Activated naive CD4-positive, alpha-beta T cell treated with anti-CD3 and anti-CD28 coated beads, Interleukin-2, amount 10 ng/mL, durations not matched to agents 7 days and 5 days (primary cell): ENCODE data around the gene ZDHHC1.

Source experiments
- CTCF ChIA-PET: fragments of 350-600 bp; sonication (Branson Sonifier 250); formaldehyde crosslinking; loops from one replicate; lab custom pipeline; 2021; ENCODE audit warnings: antibody characterized with exemption; lab: Charles Lee
- DNase-seq: peaks from one replicate; pipeline ENCODE4 v3.0.0-alpha.2; 2020
- H3K27ac Mint-ChIP-seq: one replicate; pipeline ENCODE4 v1.8.0; 2021; ENCODE audit warnings: mild to moderate bottlenecking, moderate library complexity, mixed read lengths
- H3K27me3 Mint-ChIP-seq: one replicate; pipeline ENCODE4 v1.8.0; 2021; ENCODE audit warnings: mild to moderate bottlenecking, mixed read lengths
- H3K36me3 Mint-ChIP-seq: one replicate; pipeline ENCODE4 v1.8.0; 2021; ENCODE audit warnings: mixed read lengths
- H3K4me1 Mint-ChIP-seq: one replicate; pipeline ENCODE4 v1.8.0; 2021; ENCODE audit warnings: mixed read lengths
- H3K4me3 Mint-ChIP-seq: one replicate; pipeline ENCODE4 v1.8.0; 2021; ENCODE audit warnings: mild to moderate bottlenecking, moderate library complexity, mixed read lengths
- H3K9me3 Mint-ChIP-seq: one replicate; pipeline ENCODE4 v1.8.0; 2021; ENCODE audit warnings: mixed read lengths

The ZDHHC1 gene

DNA sequence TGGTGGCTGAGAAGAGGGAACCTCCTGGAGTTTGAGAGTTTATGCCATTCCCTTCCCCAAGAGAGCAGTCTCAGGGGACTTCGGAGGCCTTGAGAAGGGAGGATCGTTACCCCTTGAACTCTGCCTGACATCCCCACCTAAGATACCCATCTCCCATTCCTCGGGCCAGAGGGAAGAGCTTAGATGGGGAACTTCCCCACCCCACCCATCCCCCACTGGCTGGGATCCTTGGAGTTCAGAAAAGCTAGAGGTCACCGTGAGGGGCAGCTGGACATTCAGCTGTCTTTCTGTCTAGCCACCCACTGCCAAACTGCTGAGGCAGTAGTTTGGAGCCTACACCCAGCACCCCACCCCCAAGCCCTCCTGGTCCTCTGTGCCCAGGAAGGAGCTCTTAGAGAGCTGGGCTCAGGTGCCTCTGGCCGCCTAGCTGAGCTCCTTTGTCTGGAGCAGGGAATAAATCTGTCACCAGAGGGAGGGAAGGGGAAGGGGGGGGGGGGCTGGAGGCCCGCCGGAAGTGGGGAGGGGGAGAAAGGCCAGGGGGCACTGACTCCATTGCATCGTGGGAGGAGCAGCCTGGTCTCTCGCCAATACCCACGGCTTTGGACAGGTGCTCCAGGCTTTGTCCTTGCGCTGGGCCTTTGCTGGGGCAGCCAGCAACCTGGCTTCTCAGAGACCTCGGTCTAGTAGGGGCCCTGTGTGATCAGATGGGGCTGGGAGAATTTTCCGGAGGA lies 15.7 kb upstream of the ZDHHC1 start:
- CTCF ChIA-PET = interaction anchor here (1.1 to 4.9 kb wide), 2 partner anchors 15 to 82 kb away, joined by 4 to 24 read pairs; no protein-coding TSS in a partner anchor
- no peaks in the 10 kb centered on the region for H3K9me3 Mint-ChIP-seq
- H3K36me3 Mint-ChIP-seq = no peaks in the 10 kb centered on the region
- H3K4me1 Mint-ChIP-seq = peaks cover 10% of the 10 kb centered on the region
- H3K27me3 Mint-ChIP-seq = peaks cover 66% of the 10 kb centered on the region
- DNase-seq = no peak
- H3K27ac Mint-ChIP-seq = peak overlapping the region; percentile 58
- H3K4me3 Mint-ChIP-seq = peak overlapping the region; percentile 64

DNA sequence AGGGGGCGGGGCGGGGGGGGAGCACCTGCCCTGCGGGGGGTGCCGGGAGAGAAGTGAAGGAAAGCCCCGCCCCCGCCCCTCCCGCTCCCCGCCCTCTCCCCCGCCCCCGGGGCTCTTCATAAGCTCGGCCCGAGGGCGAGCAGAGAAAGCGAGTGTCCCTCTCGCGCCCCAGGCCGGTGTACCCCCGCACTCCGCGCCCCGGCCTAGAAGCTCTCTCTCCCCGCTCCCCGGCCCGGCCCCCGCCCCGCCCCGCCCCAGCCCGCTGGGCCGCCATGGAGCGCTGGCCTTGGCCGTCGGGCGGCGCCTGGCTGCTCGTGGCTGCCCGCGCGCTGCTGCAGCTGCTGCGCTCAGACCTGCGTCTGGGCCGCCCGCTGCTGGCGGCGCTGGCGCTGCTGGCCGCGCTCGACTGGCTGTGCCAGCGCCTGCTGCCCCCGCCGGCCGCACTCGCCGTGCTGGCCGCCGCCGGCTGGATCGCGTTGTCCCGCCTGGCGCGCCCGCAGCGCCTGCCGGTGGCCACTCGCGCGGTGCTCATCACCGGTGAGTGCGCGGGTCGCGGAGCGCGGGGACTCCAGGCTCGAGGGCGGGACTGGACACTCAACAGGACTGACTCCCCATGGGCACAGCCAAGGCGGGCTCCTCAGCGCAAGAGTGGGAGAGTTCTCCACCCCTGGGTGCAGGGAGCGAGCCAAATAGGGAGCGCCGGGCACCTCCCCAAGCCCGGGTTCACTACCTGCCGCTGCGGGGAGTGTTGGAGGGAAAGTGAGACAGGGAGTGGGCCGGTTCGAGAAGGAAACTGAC lies 14.9 kb upstream of the ZDHHC1 start, which contains the start of gene HSD11B2:
Gene HSD11B2, plus strand, starts transcription at position 145 of the 798 bp plus-strand sequence. Its CDS starts 128 bp downstream, at position 273.
- peaks cover 10% of the 10 kb centered on the region for H3K4me1 Mint-ChIP-seq
- CTCF ChIA-PET = interaction anchor here (1.1 to 4.9 kb wide), 2 partner anchors 16 to 83 kb away, joined by 4 to 24 read pairs; no protein-coding TSS in a partner anchor
- H3K9me3 Mint-ChIP-seq = no peaks in the 10 kb centered on the region
- H3K27me3 Mint-ChIP-seq = peaks cover 73% of the 10 kb centered on the region
- no peak within 1 kb of the TSS for H3K27ac Mint-ChIP-seq
- no peaks in the 10 kb centered on the region for H3K36me3 Mint-ChIP-seq
- DNase-seq = peak; percentile 57
- H3K4me3 Mint-ChIP-seq = peak within 1 kb of the TSS; percentile 73

DNA sequence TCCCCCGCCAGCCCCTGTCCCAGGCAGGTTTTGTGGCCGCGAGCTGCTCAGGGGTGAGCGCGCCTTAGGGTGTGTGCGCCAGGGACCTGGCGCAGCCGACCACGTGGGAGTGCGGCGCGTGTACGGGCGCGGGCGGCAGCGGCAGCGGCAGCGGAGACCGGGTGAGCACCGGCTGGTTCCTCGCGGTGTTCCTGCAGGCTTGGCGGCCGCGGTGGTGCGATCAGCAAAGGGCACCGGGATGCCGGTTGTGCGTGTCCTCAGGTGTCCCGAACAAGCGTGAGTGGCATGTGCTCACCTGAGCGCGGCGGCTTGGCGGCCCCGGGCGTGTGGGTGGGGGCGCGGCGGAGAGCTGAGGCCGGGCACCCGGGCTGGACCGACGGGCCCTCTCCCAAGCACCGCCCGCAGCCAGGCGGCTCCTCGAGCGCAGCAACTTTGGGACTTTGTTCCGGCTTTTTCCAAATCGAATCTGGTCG lies 14.3 kb upstream of the ZDHHC1 start:
- H3K4me3 Mint-ChIP-seq = peak overlapping the region; percentile 73
- peak; percentile 52 for DNase-seq
- H3K4me1 Mint-ChIP-seq = peaks cover 10% of the 10 kb centered on the region
- H3K9me3 Mint-ChIP-seq = no peaks in the 10 kb centered on the region
- no peaks in the 10 kb centered on the region for H3K36me3 Mint-ChIP-seq
- CTCF ChIA-PET = no interaction called here
- H3K27ac Mint-ChIP-seq = no peak overlapping the region
- H3K27me3 Mint-ChIP-seq = peaks cover 79% of the 10 kb centered on the region

DNA sequence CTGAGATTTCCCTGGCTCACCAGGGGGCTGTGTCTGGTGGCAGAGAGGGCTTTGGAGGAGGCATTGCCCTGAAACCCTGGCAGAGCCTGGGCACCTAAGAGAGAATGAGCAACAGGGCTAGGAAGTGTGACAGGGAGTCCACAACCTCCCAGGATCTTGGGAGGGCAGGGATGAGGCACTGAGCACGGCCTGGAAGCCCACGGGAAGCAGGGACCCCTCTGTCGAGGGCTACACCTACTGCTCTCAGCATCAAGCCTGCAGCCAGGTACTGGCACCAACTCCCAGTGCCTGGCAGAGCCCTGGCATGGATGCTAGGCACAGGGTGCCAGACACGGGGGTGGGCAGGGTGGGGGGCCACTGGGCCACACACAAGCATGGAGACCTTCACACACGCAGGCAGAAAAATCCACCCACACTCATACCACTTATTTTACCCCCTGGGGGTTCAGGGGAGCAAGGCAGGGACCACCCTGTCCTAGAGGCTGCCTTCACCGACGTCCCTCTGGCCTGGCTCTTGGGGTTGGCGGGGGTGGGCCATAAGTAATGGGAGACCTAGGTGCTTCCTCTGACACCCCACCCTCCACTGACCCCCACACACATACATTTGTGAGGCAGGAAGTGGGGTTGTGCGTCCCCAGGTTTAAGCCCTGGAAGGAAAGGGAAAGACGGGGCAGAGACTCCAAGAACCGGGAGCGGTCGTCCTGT lies 13.7 kb upstream of the ZDHHC1 start:
- CTCF ChIA-PET = no interaction called here
- H3K9me3 Mint-ChIP-seq = no peaks in the 10 kb centered on the region
- peak overlapping the region; percentile 73 for H3K4me3 Mint-ChIP-seq
- H3K4me1 Mint-ChIP-seq = peaks cover 10% of the 10 kb centered on the region
- no peak for DNase-seq
- H3K36me3 Mint-ChIP-seq = no peaks in the 10 kb centered on the region
- no peak overlapping the region for H3K27ac Mint-ChIP-seq
- peaks cover 85% of the 10 kb centered on the region for H3K27me3 Mint-ChIP-seq

DNA sequence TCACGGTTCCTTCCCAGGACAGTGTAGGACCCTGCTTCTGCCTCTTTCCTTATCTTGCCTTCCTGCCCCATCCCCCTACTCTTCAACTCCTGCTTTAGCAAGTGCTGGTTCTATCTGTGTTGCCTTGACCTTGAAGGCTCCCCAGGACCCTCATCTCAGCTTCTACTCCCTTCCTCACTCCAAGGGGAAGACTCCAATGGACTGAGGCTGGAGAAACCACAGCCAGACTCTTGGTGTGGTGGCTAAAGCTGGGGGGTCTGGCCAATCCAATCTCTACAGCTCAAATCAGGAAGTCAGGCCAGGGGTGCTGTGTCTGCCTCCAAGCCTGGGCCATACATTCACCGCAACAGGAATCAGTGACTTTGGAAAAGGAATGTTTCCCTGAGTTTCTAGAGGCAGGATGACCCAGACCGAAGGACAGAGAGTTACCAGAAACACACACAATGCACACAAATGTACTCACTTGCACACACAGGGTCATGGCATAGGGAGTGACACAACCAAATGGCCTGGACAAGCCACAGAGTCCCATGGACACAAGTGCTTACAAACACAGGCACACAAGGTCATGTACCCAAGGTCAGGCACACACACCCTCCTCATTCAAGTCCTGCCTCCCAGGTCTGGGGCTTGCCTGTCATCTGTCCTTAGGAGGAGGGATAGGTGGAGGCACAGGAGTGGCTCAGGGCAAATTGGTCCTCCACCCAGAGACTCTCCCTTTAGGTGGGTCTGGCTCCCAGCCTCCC lies 12.9 kb upstream of the ZDHHC1 start:
- H3K36me3 Mint-ChIP-seq = no peaks in the 10 kb centered on the region
- H3K4me1 Mint-ChIP-seq = peaks cover 10% of the 10 kb centered on the region
- DNase-seq = no peak
- no peaks in the 10 kb centered on the region for H3K9me3 Mint-ChIP-seq
- H3K27me3 Mint-ChIP-seq = peaks cover 92% of the 10 kb centered on the region
- no peak overlapping the region for H3K27ac Mint-ChIP-seq
- H3K4me3 Mint-ChIP-seq = peak overlapping the region; percentile 23
- CTCF ChIA-PET = interaction anchor here (0.6 to 5.4 kb wide), 11 partner anchors 14 to 231 kb away, joined by 3 to 101 read pairs (median 9); partner anchors contain the start of gene ATP6V0D1

DNA sequence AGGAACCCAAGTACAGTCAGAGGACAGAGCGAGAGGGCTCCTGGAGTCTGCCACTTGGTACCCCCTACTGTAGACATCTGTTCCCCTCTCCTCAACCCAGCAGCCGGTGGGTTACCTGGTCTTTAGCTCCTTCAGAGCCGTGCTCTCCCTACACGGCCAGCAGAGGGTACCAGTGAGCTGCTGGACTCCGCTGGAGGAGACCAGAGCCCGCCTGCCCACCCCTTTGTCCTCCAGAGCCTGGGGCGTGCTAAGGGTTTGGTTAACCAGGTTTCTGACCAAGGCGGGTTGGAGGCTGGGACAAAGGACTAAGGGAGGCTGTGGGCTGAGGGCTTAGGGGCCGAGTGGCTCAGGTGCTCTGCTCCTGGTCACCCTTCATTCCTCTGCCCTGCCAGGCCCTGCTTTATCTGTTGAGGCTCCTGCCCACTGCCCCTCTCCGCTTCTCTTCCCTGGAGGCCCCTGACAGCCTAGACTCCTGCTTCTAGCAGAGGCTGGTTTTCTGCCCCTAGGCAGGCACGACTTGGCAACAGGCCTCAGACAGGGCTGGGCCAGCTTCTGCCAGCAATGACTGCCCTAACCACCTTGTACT lies 12.0 kb upstream of the ZDHHC1 start:
- H3K4me3 Mint-ChIP-seq = no peak overlapping the region
- no peaks in the 10 kb centered on the region for H3K36me3 Mint-ChIP-seq
- DNase-seq = peak; percentile 75
- no peak overlapping the region for H3K27ac Mint-ChIP-seq
- CTCF ChIA-PET = interaction anchor here (0.6 to 5.4 kb wide), 29 partner anchors 11 to 533 kb away, joined by 3 to 101 read pairs (median 5); partner anchors contain the start of genes ATP6V0D1 and ZDHHC1
- peaks cover 10% of the 10 kb centered on the region for H3K4me1 Mint-ChIP-seq
- H3K27me3 Mint-ChIP-seq = peaks cover 94% of the 10 kb centered on the region
- no peaks in the 10 kb centered on the region for H3K9me3 Mint-ChIP-seq

DNA sequence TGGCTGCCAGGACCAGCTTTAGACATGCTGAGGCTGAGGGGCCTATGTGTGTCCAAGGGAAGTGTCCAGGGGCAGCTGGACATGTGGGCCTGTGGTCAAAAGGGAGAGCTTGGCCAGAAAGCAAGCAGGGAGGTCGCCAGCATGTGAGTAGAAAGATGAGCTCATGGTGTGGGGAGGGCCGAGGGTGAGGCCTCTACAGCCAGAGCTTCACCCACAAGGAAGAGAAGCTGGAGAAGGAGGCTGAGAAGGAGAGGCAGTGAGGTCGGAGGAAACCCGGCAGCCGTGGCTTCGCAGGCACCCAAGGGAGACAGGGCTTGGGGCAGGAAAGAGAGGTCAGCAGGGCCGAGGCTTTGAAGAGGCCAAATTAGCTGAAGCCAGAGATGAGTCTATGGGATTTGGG lies 10.7 kb upstream of the ZDHHC1 start:
- CTCF ChIA-PET = interaction anchor here (0.7 to 5.4 kb wide), 12 partner anchors 10 to 531 kb away, joined by 3 to 101 read pairs (median 9); partner anchors contain the start of gene ZDHHC1
- H3K4me1 Mint-ChIP-seq = peaks cover 7% of the 10 kb centered on the region
- H3K9me3 Mint-ChIP-seq = no peaks in the 10 kb centered on the region
- H3K27ac Mint-ChIP-seq = no peak overlapping the region
- H3K36me3 Mint-ChIP-seq = no peaks in the 10 kb centered on the region
- H3K4me3 Mint-ChIP-seq = no peak overlapping the region
- DNase-seq = no peak
- H3K27me3 Mint-ChIP-seq = peaks cover 91% of the 10 kb centered on the region

DNA sequence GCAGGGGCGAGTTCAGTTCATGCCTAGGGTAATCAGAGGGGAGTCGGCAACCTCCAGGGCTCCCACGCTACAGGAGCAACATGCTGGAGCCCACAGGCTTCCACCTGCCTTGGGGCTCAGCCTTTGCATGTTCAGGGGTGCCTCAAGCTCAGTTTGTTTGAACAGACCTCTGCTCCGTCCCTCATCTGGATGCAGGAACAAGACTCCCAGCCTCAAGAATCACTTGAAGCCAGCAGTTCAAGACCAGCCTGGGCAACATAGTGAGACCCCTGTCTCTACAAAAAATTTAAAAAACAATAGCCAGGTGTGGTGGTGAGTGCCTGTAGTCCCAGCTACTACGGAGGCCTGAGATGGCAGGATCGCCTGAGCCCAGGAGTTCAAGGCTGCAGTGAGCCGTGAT lies 9.7 kb upstream of the ZDHHC1 start:
- DNase-seq = no peak
- CTCF ChIA-PET = interaction anchor here (1.0 to 5.4 kb wide), 7 partner anchors 9 to 147 kb away, joined by 3 to 101 read pairs (median 6); partner anchors contain the start of gene ZDHHC1
- Mint-ChIP-seq H3K27ac (no peak overlapping the region), H3K27me3 (peaks cover 91% of the 10 kb centered on the region), H3K4me3 (no peak overlapping the region), H3K9me3 (no peaks in the 10 kb centered on the region), H3K36me3 (no peaks in the 10 kb centered on the region), H3K4me1 (peaks cover 5% of the 10 kb centered on the region)

DNA sequence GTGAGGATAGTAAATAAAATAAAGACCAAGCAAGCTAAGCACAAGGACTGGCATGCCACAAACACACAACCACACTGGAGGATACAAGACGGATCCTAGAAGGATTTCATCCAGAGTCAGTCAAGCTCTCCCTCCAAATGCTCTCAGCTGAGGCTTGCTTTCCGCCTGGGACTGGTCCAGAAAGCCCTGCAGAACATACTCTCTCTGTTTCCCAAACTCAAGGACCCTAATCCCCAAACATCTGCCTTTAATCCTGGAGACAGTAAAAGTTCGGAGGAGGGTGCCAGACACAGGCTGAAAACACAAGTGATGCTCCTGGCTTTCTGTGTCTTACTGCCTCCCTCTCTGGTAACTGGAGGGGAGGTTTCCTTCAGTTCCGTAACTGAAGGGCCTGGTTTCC lies 9.3 kb upstream of the ZDHHC1 start:
- CTCF ChIA-PET = interaction anchor here (1.4 to 5.4 kb wide), 4 partner anchors 8 to 26 kb away, joined by 4 to 101 read pairs (median 14); partner anchors contain the start of gene ZDHHC1
- H3K9me3 Mint-ChIP-seq = no peaks in the 10 kb centered on the region
- no peak for DNase-seq
- H3K27ac Mint-ChIP-seq = no peak overlapping the region
- peaks cover 91% of the 10 kb centered on the region for H3K27me3 Mint-ChIP-seq
- H3K4me1 Mint-ChIP-seq = peaks cover 5% of the 10 kb centered on the region
- H3K36me3 Mint-ChIP-seq = no peaks in the 10 kb centered on the region
- H3K4me3 Mint-ChIP-seq = no peak overlapping the region

DNA sequence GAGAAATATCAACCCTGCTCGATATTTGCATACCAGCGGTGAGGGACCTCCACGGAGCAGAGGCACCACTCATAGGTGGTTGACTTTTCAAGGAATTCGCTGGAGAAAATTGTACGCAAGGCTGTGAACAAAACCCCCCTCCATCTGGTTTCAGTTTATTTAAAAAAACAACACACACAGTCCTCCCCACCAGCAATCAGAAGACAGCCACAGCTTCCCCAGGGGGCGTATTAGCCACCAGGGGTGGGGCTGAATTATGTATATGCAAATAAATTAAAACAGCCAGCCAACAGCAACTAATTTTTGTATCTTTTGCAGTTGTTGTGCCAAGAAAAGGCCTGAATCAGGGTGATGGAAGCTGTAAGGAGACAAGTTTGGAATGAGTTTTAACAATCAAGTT lies 8.8 kb upstream of the ZDHHC1 start:
- no peak overlapping the region for H3K4me3 Mint-ChIP-seq
- no peak for DNase-seq
- H3K27ac Mint-ChIP-seq = no peak overlapping the region
- H3K27me3 Mint-ChIP-seq = peaks cover 90% of the 10 kb centered on the region
- H3K4me1 Mint-ChIP-seq = peaks cover 2% of the 10 kb centered on the region
- no peaks in the 10 kb centered on the region for H3K36me3 Mint-ChIP-seq
- no peaks in the 10 kb centered on the region for H3K9me3 Mint-ChIP-seq
- CTCF ChIA-PET = interaction anchor here (0.6 to 5.4 kb wide), 5 partner anchors 8 to 243 kb away, joined by 3 to 101 read pairs (median 6); partner anchors contain the start of gene ZDHHC1

DNA sequence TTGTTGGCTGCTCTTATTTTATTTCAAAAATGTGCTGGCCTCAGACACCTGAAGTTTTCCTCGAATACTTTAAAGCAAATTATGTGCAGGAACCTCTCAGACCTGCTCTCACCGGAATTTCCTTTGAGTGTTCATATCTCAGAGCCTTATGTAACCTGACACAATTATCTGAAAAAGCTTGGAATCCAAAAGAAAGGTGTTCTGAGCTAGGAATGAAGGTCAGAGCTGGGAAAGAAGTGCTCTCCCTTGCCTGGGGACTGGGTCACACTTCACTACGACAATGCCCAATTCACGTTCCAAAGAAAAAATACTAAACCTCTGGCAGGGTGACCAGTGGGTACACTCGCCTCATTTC lies 8.0 kb upstream of the ZDHHC1 start:
- no peak for DNase-seq
- H3K9me3 Mint-ChIP-seq = no peaks in the 10 kb centered on the region
- H3K36me3 Mint-ChIP-seq = no peaks in the 10 kb centered on the region
- no peak overlapping the region for H3K27ac Mint-ChIP-seq
- H3K4me1 Mint-ChIP-seq = no peaks in the 10 kb centered on the region
- H3K4me3 Mint-ChIP-seq = no peak overlapping the region
- CTCF ChIA-PET = interaction anchor here (0.9 to 5.4 kb wide), 2 partner anchors 19 to 31 kb away, joined by 3 to 101 read pairs; partner anchors contain the start of gene TPPP3
- H3K27me3 Mint-ChIP-seq = peaks cover 90% of the 10 kb centered on the region

DNA sequence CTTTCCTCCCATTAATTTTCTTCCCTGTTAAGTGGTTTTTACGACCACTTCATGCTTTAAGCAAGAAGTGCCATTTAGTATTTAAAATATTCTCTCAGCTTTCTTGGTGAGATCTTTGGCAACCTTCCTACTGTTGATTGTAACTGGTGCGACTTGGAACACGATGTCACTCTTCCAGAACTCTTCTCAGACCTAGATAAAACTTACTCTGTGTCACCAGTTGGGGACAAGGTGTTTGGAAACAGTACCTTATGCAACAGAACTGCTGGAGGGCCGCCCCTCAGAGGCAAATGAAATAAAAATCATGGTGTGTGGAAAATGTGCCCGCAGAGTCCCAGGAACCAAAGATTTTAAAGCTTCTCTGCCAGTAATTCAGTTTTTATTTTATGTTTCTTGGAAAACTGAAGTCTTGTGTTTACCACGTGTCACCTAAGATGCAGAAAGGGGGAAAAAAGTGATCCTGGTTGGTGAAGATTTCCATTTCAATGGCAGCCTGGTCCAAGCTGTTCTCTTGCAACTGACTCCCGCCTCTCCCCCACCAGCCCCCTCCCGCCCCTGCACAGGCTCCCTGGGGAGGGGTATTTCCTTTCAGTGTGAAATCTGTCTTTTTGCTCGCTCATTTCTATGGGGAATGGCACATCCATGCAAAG lies 7.5 kb upstream of the ZDHHC1 start:
- Mint-ChIP-seq H3K4me1 (no peaks in the 10 kb centered on the region), H3K27ac (no peak overlapping the region), H3K27me3 (peaks cover 89% of the 10 kb centered on the region), H3K9me3 (no peaks in the 10 kb centered on the region), H3K36me3 (no peaks in the 10 kb centered on the region), H3K4me3 (no peak overlapping the region)
- DNase-seq = no peak
- CTCF ChIA-PET = interaction anchor here (0.9 kb wide), 2 partner anchors 31 to 41 kb away, joined by 3 read pairs; partner anchors contain the start of gene TPPP3
